NCI-H128 (cell line): ENCODE results near the gene WNT5A.

Experiments used
- DNase-seq: peaks from one replicate; lab custom pipeline; 2025; ENCODE audit not compliant: unreplicated experiment; lab: John Stamatoyannopoulos, UW

Gene WNT5A

DNA sequence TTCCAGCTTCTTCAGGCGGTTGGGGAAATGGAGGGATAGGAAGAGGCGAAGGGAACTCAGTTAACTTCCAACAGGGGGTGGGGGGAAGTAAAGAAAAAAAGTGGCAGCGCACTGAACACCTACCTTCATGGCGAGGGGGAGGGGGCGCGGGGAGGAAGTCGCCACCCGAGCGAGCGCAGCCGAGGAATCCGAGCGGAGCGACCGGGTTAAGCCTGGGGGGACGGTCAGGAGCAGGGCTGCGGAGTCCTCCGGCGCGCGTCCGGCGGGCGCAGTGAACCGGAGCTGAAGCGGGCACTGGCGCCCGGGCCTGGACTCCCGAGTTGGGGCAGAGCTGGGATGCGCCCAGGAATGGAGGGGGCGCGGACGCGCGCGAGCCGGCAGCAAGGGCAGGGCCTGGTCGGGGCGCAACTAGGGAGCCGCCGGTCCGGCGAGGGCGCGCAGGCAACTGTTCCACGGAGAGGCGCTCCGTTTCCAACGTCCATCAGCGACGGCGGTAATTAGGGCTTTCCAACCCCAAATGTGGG is at the start of gene WNT5A:
Gene WNT5A, minus strand, starts transcription at position 450 of the 524 bp plus-strand sequence. Its CDS starts 321 bp downstream, at position 129.
- DNase-seq, result no peak

DNA sequence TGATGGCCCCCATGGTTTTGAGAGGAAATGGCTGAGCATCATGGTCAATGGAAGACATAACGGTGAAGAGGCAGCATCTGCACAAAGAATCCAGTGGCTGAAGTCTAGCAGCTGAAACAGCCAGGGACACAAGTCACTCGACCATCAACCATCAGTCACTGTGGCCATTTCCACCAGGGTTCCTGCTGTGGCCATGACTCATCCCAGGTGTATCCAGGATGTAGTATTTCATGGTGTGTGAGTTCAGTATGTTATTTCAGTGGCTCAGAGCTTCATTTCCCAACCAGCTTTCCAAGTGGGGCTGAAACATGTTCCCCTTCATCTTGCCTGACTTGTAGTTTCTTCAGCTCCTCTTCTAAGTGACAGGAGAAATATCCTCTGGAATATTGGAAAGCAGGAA is 47.8 kb upstream of the WNT5A start:
- DNase-seq, result no peak

DNA sequence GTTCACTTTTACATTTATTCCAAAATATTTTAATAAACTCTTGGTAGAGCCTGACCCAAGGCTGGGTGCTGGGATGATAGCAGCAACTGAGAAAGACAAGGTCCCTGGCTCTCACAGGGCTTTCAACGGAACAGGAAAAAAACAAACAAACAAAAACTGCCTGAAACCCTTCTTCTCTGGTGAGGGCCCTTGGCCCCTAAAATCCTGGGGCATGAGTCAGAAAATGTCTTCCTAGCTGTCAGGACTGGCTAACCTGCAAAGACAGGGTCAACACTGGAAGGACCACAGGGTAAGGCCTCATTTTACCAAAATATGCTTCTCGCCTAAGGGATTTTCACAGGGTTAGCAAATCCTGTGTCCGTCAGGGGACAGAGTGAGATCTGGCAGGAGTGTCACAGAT is 45.7 kb upstream of the WNT5A start:
- no peak for DNase-seq

DNA sequence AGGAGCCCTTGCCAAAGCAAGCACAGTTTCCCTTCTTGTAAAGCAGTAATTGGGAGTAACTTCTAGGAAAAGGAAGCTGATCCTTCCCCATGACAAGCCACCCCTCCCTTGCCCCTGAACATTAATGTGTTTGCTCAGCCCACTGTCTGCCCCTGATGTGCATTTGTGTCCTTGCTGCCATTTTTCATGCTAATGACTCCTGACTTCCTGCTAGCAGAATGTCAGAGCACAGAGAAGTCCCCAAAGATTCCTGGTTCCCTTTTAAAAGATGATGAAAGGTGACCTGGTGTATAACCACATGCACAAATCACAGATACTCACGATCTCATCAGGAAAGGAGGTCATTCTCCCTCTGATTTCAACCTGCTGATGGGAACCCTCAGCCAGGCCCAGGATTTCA is 44.2 kb upstream of the WNT5A start:
- no peak for DNase-seq

DNA sequence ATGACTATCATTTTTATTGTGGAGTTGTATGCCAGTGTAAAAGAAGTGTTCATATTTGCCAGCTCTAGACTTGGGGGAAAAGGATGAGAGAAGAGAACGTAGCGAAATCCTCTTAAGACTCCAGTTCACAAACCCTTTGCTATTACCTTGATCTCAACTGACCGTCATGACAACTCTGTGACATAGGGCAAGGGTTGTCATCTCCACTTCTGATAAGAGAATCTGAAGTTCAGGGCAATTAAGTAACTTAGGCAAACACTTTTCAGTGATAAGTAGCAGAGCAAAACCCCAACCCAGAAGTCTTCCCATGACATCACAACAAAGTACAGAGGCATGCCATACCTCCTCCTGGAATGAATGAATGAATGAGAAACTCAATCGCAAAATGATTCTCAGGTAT is 40.3 kb upstream of the WNT5A start:
- no peak for DNase-seq

DNA sequence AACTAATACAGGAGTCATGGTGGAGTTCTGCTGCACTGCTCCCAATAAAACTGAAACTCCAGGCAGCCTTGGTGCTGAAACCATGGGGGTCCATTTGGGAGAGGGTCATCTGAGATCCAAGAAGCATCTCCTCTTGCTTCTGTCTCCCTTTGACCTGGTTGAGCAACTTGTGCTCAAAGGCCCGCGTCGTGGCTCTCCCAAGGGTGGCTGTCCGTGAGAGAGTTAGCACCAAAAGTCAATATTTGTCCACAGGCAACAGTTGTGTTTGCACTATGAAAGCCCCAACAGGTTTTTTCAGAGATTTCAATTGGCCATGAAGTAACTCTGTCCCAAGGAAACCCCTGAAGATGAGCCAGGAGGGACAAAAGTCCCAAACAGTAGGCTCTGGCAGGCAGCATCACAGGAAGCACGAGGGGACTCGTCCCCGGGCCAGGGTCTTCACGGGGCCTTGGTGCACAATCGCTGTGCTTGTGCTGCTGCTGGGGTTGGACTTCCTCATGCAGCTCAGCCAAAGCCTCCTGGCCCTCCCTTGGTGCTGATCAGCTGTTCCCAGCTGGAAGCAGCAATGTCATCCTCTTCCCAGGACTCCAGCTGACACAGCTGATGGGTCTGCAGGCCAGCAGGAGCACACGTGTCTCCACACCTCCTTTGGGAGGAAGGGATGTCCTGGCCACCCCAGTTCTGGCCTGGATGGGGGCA is 39.4 kb upstream of the WNT5A start:
- no peak for DNase-seq

DNA sequence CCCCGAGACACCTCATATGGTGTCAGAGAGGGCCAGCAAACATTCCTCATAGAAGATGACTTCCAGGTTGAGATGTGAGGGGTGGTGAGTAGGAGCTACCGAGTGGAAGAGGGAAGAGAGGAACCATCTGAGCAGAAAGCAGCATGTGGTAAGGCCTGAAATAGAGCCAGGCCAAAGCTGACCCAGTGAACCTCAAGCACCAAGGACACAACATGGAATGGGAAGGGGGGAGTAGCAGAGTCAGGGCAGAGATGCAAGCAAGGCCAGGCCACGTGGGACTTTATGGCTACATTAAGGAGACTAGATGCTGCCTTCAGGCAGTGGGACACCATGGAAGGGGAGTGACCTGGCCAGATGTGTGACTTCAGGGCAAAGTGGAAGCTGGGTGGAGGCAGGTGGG is 38.3 kb upstream of the WNT5A start:
- DNase-seq, result no peak

DNA sequence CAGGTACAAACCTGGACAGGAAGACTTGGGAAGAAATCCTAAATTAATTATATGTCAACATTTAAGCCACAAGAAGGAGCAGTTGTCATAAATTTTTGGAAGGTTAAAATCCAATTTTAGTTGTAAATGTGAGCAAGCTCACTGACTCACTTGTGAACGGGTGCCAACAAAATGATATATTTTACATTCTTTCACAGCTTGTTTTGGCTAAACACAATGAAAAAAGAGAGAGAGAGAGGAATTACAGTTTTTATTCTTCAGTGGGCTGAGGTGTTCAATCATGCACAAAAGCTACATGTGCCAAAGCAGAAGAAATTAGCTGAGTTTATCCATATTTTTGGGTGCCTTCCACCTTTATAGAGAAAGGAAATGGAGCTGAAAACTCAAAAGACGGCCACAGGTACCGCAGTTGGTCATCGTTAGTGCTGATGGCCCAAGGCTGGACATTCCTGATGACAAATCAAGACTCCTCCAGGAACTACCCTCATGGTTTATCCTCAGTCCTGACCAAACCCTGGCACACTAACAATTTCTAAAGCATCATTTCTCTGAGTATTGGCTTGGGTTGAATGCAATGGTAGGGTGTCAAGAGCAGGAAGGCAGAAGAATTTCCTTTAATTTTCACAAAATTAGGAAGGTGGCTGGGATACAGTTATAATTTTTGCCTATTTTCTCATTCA is 37.6 kb upstream of the WNT5A start:
- DNase-seq, result no peak

DNA sequence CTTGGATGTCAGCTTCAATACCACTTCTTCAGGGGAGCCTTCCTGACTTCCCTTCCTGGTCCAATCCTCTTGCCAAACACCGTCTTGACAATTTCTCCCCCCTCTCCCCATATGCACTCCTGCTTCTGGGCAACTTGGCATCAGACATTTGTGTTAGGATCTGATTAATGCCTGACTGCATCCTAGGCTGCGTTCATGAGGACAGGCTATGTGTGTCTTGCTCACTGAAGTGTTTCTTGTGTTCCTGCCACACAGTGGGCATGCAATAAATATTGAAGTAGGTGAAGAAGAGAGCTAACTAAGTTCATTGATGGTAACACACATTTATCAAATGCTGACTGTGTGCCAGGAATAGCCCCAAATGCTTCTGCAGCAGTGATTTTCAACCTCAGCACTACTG is 36.4 kb upstream of the WNT5A start:
- DNase-seq, result no peak

DNA sequence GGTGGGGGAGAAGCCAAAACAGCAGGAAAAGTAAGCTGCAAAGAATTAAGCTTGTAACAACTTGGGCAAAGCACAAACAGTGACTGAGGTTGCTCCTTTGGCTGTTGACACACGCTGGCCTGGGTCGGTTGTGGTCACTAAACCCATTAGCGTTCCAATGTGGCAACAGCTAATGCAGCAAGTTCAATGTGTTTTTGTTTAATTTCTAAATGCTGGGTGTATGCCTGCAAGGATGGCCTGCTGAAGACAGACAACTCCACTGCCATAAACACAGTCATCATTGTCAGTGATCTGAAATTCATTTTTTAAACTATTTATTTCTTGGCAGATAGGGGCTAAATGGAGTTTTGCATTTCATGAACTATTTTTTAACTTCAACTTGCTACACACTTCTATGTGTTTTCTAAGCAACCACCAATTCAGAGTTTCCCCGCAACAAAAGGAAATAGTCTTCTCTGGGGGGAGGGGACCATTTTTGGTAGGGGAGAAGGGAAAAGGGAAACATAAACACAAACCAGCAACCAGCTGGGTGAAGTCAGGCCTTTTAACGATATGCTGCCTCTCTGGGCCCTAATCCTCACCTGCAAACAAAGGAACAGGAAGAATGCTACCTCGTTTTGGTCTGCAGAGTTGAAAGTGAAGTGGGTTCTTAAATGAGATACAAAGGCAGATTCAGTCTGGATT is 34.8 kb upstream of the WNT5A start:
- DNase-seq, result no peak

DNA sequence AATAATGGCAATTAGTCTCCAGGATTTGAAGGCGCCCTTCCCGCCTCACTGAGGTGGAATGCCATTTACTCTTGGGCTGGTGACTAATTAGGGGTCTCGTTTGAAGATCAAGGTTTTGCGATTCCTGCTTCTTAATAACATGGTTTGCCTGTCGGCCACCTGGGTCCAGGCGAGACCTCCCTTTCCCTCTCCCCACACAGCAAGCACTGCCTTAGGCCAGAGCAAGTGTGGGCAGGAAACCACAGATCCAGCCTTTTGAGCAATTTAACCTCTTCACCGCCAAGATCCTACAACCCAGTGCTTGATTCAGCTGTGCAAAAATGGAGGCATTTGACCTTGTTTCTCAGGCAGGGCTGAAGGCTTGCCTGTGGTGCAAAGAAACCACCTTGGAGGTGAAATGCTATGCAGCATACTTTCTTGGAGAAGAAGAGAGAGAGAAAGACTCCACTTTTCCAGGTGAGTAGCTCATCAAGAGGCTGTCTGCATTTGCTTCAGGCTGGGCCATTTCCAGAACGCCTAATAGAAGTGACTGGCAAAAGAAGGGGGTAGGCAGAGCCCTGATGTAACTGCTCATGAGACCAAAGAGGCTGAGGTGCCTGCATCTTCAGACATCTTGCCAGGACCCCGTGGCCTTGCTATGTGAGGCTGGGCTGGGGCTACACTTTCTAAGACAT is 34.1 kb upstream of the WNT5A start:
- DNase-seq, result no peak

DNA sequence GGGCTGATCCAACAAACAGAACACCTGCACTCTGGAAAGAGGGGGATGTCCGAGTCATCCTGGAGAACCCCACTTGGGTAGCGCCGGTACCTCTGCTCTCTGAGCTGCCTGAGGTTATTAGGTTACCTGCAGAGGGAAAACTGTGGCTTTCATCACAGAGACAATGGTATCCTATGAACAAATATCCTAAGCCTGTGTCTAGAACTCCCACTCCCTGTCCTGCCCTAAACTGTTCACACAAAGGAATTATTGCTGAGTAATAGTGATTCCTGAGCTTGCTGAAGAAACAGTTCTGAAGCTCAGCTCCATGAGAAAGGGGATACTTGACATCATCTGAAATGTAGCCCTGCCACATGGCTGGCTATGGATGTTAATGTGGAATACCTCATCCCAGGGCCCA is 31.9 kb upstream of the WNT5A start:
- no peak for DNase-seq

DNA sequence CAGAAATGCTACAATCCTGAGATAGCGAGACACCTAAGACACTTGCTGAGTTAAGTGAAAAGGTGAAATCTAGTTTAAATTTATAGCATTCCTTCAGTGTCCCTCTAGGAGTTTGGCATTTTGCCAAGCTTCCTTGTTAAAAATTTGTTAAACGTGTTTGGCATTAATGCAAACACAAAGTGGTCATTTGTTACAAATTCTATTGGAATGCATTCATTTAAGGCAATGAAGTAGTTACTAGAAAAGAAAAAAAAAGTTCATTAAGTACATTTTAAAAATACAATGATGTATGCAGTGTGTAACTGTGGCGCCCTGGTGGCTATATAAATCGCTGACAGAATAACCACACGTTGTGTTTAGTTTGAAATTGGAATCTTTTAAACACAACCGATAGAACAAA is 31.3 kb upstream of the WNT5A start:
- no peak for DNase-seq

DNA sequence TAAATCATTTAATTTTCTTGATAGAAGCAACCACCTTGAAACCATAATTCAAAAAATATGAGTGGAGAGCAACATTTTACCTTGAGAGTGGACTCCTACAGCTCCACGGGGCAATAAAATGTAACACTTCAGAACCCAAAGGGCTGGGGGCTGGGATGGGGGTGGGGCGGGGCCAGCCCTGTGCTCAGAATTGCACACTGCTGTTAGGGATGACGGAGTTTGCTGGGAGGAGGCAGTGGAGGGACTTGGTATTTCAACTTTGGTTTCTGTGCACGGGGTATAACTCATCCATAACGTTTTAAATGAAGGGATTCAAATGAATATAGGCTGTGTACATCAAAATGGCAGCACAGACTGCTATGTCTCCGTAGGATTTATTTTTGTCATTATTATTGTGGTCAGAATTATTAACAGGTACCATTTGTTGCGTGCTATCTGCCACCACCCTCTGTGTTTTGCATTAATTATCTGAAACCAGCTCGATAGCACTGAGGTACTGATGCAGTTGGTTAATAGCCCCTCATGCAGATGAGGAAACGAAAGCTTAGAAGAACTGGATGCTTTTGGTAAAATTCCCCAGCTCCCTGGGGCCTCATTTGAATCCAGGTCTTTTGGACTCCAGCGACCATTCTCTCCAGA is 29.4 kb upstream of the WNT5A start:
- no peak for DNase-seq

DNA sequence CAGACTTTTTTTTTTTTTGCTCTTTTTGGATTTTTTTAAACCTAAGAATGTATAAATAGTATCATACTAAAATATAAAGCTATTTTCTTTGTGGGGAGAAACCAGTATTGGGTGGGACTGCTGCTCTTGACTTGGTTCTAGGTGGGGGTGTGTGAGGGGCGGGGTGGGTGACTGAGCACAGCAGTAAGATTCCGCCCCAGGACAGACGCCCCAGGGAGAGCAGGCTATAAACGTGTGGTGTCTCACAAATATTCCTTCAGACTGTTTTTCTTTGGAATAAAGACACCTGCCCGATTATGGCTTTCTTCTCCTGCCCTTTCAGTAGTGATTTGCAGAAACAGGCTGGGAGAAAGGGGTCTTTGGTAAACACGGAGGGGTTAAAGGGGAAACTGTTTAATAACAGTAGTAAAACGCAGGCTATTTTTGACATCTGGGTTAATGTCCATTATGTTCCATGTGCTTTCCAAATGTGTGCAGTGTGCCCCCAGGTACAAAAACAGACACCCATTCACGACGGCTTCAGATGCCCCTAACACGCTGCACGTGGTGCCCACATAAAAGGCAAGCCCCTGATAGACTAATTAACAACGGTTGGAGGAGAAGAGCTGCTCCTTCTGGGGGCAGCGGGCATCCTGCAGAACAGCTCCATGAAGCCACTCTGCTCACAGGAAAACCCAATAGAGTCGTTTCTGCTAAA is 28.6 kb upstream of the WNT5A start:
- DNase-seq, result no peak

DNA sequence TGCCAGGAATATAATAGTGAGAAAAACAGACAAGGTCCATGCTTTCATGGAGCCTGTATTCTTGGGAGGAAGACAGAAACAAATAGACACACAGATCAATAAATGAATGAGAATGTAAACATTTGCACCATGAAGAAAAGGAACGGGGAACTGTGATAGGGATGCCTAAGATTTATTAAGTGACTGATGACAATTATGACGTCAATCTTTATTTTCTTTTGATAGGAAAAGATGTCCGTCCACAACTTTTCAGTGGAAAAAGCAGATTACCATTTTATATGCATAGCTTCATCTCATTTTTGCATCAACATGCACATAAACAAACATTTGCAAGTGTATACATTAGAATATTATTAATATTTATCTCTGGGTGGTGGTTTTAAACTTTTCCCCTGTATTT is 27.9 kb upstream of the WNT5A start:
- no peak for DNase-seq

DNA sequence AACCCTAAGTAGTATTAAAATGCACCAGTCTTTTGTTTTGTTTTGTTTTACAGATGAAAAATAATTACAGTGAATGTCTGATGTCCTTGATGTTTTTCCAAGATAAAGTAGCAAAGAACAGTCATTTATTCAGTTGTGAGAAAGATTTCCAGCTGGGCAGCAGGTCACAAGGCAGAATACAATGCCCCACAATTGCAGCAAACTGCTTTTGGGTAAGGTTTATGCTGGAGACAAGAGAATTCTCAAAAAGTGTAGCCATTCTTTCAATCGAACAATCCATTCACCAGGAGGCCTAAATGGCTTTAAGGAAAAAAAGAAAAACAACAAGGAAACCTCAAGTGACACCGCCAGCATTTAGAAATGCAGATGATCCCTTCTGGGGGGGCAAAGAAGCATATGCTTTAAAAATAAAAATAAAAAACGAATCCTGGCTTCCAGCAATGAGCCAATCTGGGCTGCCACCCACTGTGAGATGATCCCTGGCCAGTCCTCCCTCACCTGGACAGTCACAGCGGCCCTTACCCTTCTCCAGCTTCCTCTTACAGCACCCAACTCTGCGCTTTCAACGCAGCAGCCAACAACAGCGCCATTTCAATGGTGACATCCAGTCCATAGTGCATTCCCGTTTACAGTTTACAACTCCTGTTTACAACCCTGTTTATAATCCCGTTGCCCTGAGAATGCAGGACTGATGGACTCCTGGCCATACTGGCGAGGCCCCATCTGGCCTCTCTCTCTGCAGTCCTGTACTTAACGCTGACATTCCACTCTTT is 25.7 kb upstream of the WNT5A start:
- no peak for DNase-seq

DNA sequence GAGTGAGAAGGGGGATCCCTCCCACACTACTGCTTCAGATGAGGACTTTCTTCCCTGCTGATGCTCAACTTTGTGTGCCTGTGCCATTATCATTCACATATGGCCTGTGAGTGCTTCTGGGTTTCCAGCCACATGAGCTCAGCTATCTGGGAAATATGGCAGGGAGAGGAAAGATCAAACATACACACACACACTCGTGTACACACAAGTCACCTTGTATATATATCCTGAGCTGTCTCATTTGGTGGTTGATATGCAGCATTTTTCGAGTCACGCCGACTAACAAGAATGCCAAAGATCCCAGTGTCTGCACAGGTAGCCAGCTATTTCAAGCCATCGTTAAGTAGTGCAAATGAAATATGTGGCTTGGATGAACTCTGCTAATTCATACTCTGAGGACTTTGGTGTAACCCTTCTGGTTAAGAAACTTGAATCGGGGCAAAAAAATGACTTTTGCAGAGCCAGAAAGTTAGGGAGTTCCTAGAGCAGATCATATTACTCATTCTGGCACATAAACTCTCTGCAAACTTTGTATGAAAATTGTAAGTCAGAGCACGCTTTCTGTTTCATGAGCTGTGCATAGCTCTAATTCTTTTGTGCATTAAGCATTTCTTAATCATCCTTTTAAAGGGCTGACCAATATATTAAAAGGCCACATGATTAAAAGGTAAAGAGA is 24.9 kb upstream of the WNT5A start:
- DNase-seq, result no peak

DNA sequence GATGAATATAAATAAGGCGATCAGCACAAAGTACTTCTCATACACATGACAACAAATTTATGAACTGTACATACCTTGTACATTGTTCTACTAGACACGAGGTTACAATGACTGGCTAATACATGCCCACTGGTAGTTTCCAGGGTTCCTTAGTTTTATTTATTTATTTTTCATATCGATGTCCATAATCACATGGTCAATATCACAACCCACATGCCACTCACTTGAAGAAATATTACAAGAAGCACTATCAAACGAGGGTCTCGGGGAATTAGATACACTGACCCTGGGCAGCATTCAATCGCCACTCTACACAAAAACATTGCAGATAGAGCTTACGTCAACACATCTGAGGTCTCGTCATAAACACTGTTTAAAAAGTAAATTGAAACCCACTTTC is 21.2 kb upstream of the WNT5A start:
- DNase-seq, result no peak
